ENCODE results near the gene TMEM14C.

- TF ChIP-seq SMC3 (conservative IDR thresholded peaks at IDR 0.05; ENCODE audit: poor library complexity) (no peak), POLR2AphosphoS5 (IDR thresholded peaks at IDR 0.05) (no peak), CTCF (IDR thresholded peaks at IDR 0.05; ENCODE audit: poor library complexity, severe bottlenecking) (no peak), RAD21 (conservative IDR thresholded peaks at IDR 0.05) (no peak), EZH2 (IDR thresholded peaks at IDR 0.05; ENCODE audit: borderline replicate concordance, insufficient read depth, low read length, poor library complexity, severe bottlenecking) (no peak), EP300 (conservative IDR thresholded peaks at IDR 0.05; ENCODE audit: poor library complexity, severe bottlenecking) (no peak), REST (IDR thresholded peaks at IDR 0.05; ENCODE audit: borderline replicate concordance) (no peak), TAF1 (IDR thresholded peaks at IDR 0.05; ENCODE audit: low read depth) (no peak), MXI1 (conservative IDR thresholded peaks at IDR 0.05; ENCODE audit: poor library complexity, severe bottlenecking) (no peak)
These were observed 7.4 kb downstream of the TMEM14C start for GRCh38 chr6:10730254-10730653.

All from neural cell (in vitro differentiated cells).